HepG2 (cell line): ENCODE results near the gene NIFK. TPM values are rescaled to one million over a fixed set of nuclear protein-coding genes. Genes with fewer than 3 reads are reported as not detected.

Experiments
- CEBPB ChIP-seq: IDR thresholded peaks from 2 replicates; pipeline ENCODE4 v1.6.1; 2011; ENCODE audit warnings: low read depth, low read length, improper control_type of control experiment, borderline replicate concordance
- KDM6A ChIP-seq: IDR thresholded peaks from 2 replicates; pipeline ENCODE4 v1.6.1; 2016; ENCODE audit warnings: low read depth
- MAFG ChIP-seq: sonication (generic); formaldehyde crosslinking; IDR thresholded peaks from 2 replicates; pipeline ENCODE4 v1.5.1; 2020; ENCODE audit warnings: mild to moderate bottlenecking, missing genetic modification reagents
- NPAS2 ChIP-seq: sonication (generic); formaldehyde crosslinking; IDR thresholded peaks from 2 replicates; pipeline ENCODE4 v1.8.0; 2022; ENCODE audit warnings: mild to moderate bottlenecking, missing genetic modification reagents, borderline replicate concordance
- SAP130 ChIP-seq: IDR thresholded peaks from 2 replicates; pipeline ENCODE4 v1.6.1; 2016; ENCODE audit warnings: low read depth
- SRF ChIP-seq: IDR thresholded peaks from 2 replicates; pipeline ENCODE4 v1.6.1; 2011; ENCODE audit warnings: mild to moderate bottlenecking, low read depth, low read length, moderate library complexity
- TAF1 ChIP-seq: sonication (generic); formaldehyde crosslinking; IDR thresholded peaks from 2 replicates; pipeline ENCODE4 v1.4.0; 2020; ENCODE audit warnings: missing genetic modification reagents
- ZNF329 ChIP-seq: sonication (generic); formaldehyde crosslinking; IDR thresholded peaks from 2 replicates; pipeline ENCODE4 v1.9.0; 2021; ENCODE audit warnings: low read depth, mild to moderate bottlenecking, missing genetic modification reagents
- ZNF367 ChIP-seq: sonication (generic); formaldehyde crosslinking; IDR thresholded peaks from 2 replicates; pipeline ENCODE4 v1.4.0; 2020; ENCODE audit warnings: missing genetic modification reagents, borderline replicate concordance
- ZNF446 ChIP-seq: sonication (generic); formaldehyde crosslinking; IDR thresholded peaks from 2 replicates; pipeline ENCODE4 v1.5.0; 2020; ENCODE audit warnings: mild to moderate bottlenecking, missing genetic modification reagents
- ZNF577 ChIP-seq: sonication (generic); formaldehyde crosslinking; IDR thresholded peaks from 2 replicates; pipeline ENCODE4 v1.4.0; 2020; ENCODE audit warnings: mild to moderate bottlenecking, low read depth, missing genetic modification reagents, borderline replicate concordance
- ZNF639 ChIP-seq: conservative IDR thresholded peaks from 2 replicates; pipeline ENCODE4 v1.6.1; 2018; ENCODE audit warnings: missing genetic modification reagents
- ZNF792 ChIP-seq: IDR thresholded peaks from 2 replicates; pipeline ENCODE4 v1.6.1; 2016
- ZNF883 ChIP-seq: sonication (generic); formaldehyde crosslinking; IDR thresholded peaks from 2 replicates; pipeline ENCODE4 v1.5.1; 2020; ENCODE audit warnings: mild to moderate bottlenecking, missing genetic modification reagents; ENCODE audit errors: not compliant biosample characterization
- polyA plus RNA-seq, 8 experiments: library from polyadenylated mRNA; depleted of rRNA in 3 of 8; stranded (reverse) in 7 of 8; unstranded in 1 of 8; fragments of >200 nt; fragmentation: Illumina TruSeq in 4 of 8; extraction: Trizol in 4 of 8; gene quantifications; 2 replicates each; pipeline versions ENCODE4 v1.2.1 to v1.2.3, GENCODE V29; 2011 to 2016; ENCODE audit warnings: low read depth in 4 of 8, missing spikeins in 1 of 8, mixed read lengths in 1 of 8; ENCODE audit not compliant: insufficient read depth in 1 of 8
- total RNA-seq, 5 experiments: library from RNA; depleted of rRNA; stranded (reverse); fragments of >200 nt; fragmentation: Illumina TruSeq; extraction: Trizol; gene quantifications; 2 replicates each; pipeline ENCODE4 v1.2.3, GENCODE V29; 2016; ENCODE audit warnings: low read depth in 1 of 5
- TF ChIP-seq, protein P1 (sequence below): sonication (generic); formaldehyde crosslinking; IDR thresholded peaks from 2 replicates; pipeline ENCODE4 v1.9.0; 2022; ENCODE audit warnings: low read depth, missing genetic modification reagents
- TF ChIP-seq, protein P2 (sequence below): sonication (generic); formaldehyde crosslinking; IDR thresholded peaks from 2 replicates; pipeline ENCODE4 v1.4.0; 2020; ENCODE audit warnings: missing genetic modification reagents
- TF ChIP-seq, protein P3 (sequence below): sonication (generic); formaldehyde crosslinking; IDR thresholded peaks from 2 replicates; pipeline ENCODE4 v1.5.1; 2020; ENCODE audit warnings: missing genetic modification reagents, mild to moderate bottlenecking, borderline replicate concordance
- TF ChIP-seq, protein P4 (sequence below): sonication (generic); formaldehyde crosslinking; IDR thresholded peaks from 2 replicates; pipeline ENCODE4 v1.5.1; 2020; ENCODE audit warnings: missing genetic modification reagents, mild to moderate bottlenecking, borderline replicate concordance

The NIFK gene
- total and polyA plus RNA-seq, 2 of the 13 experiments (the other 11 are each of a cell fraction or from before 2014, with no cell fraction given): 19.6 to 105 TPM

- TF ChIP-seq, protein P1, sequence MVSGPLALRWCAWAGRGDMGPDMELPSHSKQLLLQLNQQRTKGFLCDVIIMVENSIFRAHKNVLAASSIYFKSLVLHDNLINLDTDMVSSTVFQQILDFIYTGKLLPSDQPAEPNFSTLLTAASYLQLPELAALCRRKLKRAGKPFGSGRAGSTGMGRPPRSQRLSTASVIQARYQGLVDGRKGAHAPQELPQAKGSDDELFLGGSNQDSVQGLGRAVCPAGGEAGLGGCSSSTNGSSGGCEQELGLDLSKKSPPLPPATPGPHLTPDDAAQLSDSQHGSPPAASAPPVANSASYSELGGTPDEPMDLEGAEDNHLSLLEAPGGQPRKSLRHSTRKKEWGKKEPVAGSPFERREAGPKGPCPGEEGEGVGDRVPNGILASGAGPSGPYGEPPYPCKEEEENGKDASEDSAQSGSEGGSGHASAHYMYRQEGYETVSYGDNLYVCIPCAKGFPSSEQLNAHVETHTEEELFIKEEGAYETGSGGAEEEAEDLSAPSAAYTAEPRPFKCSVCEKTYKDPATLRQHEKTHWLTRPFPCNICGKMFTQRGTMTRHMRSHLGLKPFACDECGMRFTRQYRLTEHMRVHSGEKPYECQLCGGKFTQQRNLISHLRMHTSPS (CRISPR knock-in tag): no peak; the same call in 1 of the 2 replicates
- TF ChIP-seq SAP130 (CRISPR knock-in tag) (no peak; the same call in 1 of the 2 replicates), TAF1 (CRISPR knock-in tag) (no peak), ZNF883 (CRISPR knock-in tag) (no peak), KDM6A (CRISPR knock-in tag) (no peak), ZNF446 (CRISPR knock-in tag) (0 out of 2 replicates have a peak, but pooled peaks have one; percentile 52), SRF (no peak), CEBPB (peak; percentile 11; the same call in 1 of the 2 replicates), ZNF577 (CRISPR knock-in tag) (no peak), ZNF329 (CRISPR knock-in tag) (no peak), ZNF639 (CRISPR knock-in tag) (no peak), ZNF367 (CRISPR knock-in tag) (no peak), MAFG (CRISPR knock-in tag) (no peak), ZNF792 (CRISPR knock-in tag) (no peak), NPAS2 (CRISPR knock-in tag) (no peak)
- TF ChIP-seq, protein P2, sequence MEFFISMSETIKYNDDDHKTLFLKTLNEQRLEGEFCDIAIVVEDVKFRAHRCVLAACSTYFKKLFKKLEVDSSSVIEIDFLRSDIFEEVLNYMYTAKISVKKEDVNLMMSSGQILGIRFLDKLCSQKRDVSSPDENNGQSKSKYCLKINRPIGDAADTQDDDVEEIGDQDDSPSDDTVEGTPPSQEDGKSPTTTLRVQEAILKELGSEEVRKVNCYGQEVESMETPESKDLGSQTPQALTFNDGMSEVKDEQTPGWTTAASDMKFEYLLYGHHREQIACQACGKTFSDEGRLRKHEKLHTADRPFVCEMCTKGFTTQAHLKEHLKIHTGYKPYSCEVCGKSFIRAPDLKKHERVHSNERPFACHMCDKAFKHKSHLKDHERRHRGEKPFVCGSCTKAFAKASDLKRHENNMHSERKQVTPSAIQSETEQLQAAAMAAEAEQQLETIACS (CRISPR knock-in tag): no peak
- TF ChIP-seq, protein P3, sequence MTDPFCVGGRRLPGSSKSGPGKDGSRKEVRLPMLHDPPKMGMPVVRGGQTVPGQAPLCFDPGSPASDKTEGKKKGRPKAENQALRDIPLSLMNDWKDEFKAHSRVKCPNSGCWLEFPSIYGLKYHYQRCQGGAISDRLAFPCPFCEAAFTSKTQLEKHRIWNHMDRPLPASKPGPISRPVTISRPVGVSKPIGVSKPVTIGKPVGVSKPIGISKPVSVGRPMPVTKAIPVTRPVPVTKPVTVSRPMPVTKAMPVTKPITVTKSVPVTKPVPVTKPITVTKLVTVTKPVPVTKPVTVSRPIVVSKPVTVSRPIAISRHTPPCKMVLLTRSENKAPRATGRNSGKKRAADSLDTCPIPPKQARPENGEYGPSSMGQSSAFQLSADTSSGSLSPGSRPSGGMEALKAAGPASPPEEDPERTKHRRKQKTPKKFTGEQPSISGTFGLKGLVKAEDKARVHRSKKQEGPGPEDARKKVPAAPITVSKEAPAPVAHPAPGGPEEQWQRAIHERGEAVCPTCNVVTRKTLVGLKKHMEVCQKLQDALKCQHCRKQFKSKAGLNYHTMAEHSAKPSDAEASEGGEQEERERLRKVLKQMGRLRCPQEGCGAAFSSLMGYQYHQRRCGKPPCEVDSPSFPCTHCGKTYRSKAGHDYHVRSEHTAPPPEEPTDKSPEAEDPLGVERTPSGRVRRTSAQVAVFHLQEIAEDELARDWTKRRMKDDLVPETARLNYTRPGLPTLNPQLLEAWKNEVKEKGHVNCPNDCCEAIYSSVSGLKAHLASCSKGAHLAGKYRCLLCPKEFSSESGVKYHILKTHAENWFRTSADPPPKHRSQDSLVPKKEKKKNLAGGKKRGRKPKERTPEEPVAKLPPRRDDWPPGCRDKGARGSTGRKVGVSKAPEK: peak; percentile 78; the same call in 1 of the 2 replicates
- TF ChIP-seq, protein P4, sequence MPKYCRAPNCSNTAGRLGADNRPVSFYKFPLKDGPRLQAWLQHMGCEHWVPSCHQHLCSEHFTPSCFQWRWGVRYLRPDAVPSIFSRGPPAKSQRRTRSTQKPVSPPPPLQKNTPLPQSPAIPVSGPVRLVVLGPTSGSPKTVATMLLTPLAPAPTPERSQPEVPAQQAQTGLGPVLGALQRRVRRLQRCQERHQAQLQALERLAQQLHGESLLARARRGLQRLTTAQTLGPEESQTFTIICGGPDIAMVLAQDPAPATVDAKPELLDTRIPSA (CRISPR knock-in tag): no peak
Measured at GRCh38 chr2:121699421-121700333, 37.0 kb downstream of the NIFK start (continued).
